B cell (primary cell): ENCODE measurements around the gene RPTOR. TPM values are rescaled to one million over a fixed set of nuclear protein-coding genes. Genes with fewer than 3 reads are reported as not detected.

Source experiments
- ATAC-seq: fragments of 200-7000 bp; cut with Tn5 transposase; one replicate; pipeline ENCODE4 v1.10.0; 2021; ENCODE audit warnings: low read depth, mild to moderate bottlenecking, moderate number of reproducible peaks, moderate library complexity
- CTCF ChIA-PET: fragments of 350-600 bp; sonication (Branson Sonifier 250); formaldehyde crosslinking; loops from one replicate; lab custom pipeline; 2021; ENCODE audit warnings: antibody characterized with exemption, inconsistent platforms; lab: Charles Lee
- POLR2A ChIA-PET: fragments of 350-600 bp; sonication (Branson Sonifier 250); formaldehyde crosslinking; loops from one replicate; lab custom pipeline; 2021; ENCODE audit warnings: antibody characterized with exemption; lab: Charles Lee
- DNase-seq: peaks from one replicate; pipeline ENCODE4 v3.0.0; 2013
- H2AFZ ChIP-seq: 2 replicates; pipeline ENCODE4 v1.6.1; 2012; ENCODE audit warnings: mild to moderate bottlenecking, low read depth, low read length; ENCODE audit not compliant: insufficient read depth, poor library complexity, severe bottlenecking
- H3K27ac ChIP-seq, 2 donors: 1 replicate in 1 of 2; 2 replicates in 1 of 2; pipeline ENCODE4 v1.5.1; 2012 to 2013; ENCODE audit warnings: low read length in 2 of 2, mild to moderate bottlenecking in 2 of 2, moderate library complexity in 1 of 2
- H3K27me3 ChIP-seq, 4 experiments: fragments of 200-600 bp in 1 of 4; sonication (generic) in 1 of 4; replicated peaks in 1 of 4; 1 replicate in 2 of 4; 2 replicates in 2 of 4; pipeline versions ENCODE4 v1.6.1 to v1.7.0; 2013 to 2016; ENCODE audit warnings: low read length in 3 of 4, mild to moderate bottlenecking in 2 of 4, mixed read lengths in 1 of 4, moderate library complexity in 1 of 4; ENCODE audit not compliant: insufficient read depth in 4 of 4, control insufficient read depth in 3 of 4; ENCODE audit errors: control extremely low read depth in 1 of 4
- H3K36me3 ChIP-seq, 2 experiments: replicated peaks in 1 of 2; 1 replicate in 1 of 2; 2 replicates in 1 of 2; pipeline versions ENCODE4 v1.6.1 to v1.7.1; 2013; ENCODE audit warnings: low read length in 1 of 2; ENCODE audit not compliant: insufficient read depth in 2 of 2, control insufficient read depth in 1 of 2; ENCODE audit errors: control extremely low read depth in 1 of 2, extremely low read depth in 1 of 2
- H3K4me1 ChIP-seq, 2 donors: fragments of 200-600 bp in 1 of 2; sonication (generic) in 1 of 2; 1 replicate in 1 of 2; 2 replicates in 1 of 2; pipeline versions ENCODE4 v1.5.1 to v1.6.1; 2013 to 2017; ENCODE audit warnings: low read length in 2 of 2; ENCODE audit not compliant: control insufficient read depth in 2 of 2, insufficient read depth in 2 of 2
- H3K4me2 ChIP-seq: replicated peaks from 2 replicates; pipeline ENCODE3; 2012; ENCODE audit warnings: mild to moderate bottlenecking, low read depth, low read length; ENCODE audit not compliant: poor library complexity, severe bottlenecking
- H3K4me3 ChIP-seq, 5 experiments: fragments of 200-600 bp in 1 of 5; sonication (generic) in 1 of 5; 1 replicate in 3 of 5; 2 replicates in 2 of 5; pipeline versions ENCODE4 v1.5.1 to v1.7.0; 2011 to 2016; ENCODE audit warnings: low read length in 4 of 5, mild to moderate bottlenecking in 4 of 5, low read depth in 2 of 5, control low read depth in 1 of 5, moderate library complexity in 1 of 5; ENCODE audit not compliant: insufficient read depth in 1 of 5; ENCODE audit errors: control extremely low read depth in 1 of 5, extremely low read depth in 1 of 5
- H3K79me2 ChIP-seq: fragments of 200-600 bp; sonication (generic); one replicate; pipeline ENCODE4 v1.6.0; 2016; ENCODE audit warnings: low read length; ENCODE audit not compliant: control insufficient read depth, insufficient read depth
- H3K9ac ChIP-seq: fragments of 200-600 bp; sonication (generic); 2 replicates; pipeline ENCODE4 v1.6.1; 2017; ENCODE audit warnings: mild to moderate bottlenecking, low read length, moderate library complexity
- H3K9me3 ChIP-seq, 3 donors: one replicate each; pipeline versions ENCODE4 v1.6.1 to v1.7.1; 2013; ENCODE audit warnings: low read length in 2 of 3; ENCODE audit not compliant: control insufficient read depth in 2 of 3, insufficient read depth in 1 of 3; ENCODE audit errors: control extremely low read depth in 1 of 3
- H4K20me1 ChIP-seq: 2 replicates; pipeline ENCODE4 v1.6.0; 2012; ENCODE audit warnings: mild to moderate bottlenecking, low read length; ENCODE audit not compliant: insufficient read depth, control insufficient read depth, poor library complexity, severe bottlenecking
- H3K27ac Mint-ChIP-seq: one replicate; pipeline ENCODE4 v1.8.0; 2021; ENCODE audit warnings: mixed read lengths
- H3K27me3 Mint-ChIP-seq: one replicate; pipeline ENCODE4 v1.8.0; 2021; ENCODE audit warnings: mixed read lengths
- H3K4me1 Mint-ChIP-seq: one replicate; pipeline ENCODE4 v1.8.0; 2021; ENCODE audit warnings: mixed read lengths
- H3K4me3 Mint-ChIP-seq: one replicate; pipeline ENCODE4 v1.8.0; 2021; ENCODE audit warnings: mixed read lengths
- H3K9me3 Mint-ChIP-seq: one replicate; pipeline ENCODE4 v1.8.0; 2022; ENCODE audit warnings: mixed read lengths; ENCODE audit not compliant: insufficient read depth
- EZH2 ChIP-seq: IDR thresholded peaks from 2 replicates; pipeline ENCODE4 v1.6.1; 2012; ENCODE audit warnings: borderline replicate concordance, low read depth, mild to moderate bottlenecking, moderate library complexity, low read length; ENCODE audit not compliant: insufficient read depth, poor library complexity, severe bottlenecking
- WGBS: methylation state at CpG from one replicate; pipeline ENCODE4 v1.1.5; 2013; ENCODE audit warnings: missing lambda C conversion rate; ENCODE audit not compliant: insufficient coverage; 5-methylcytosine and 5-hydroxymethylcytosine counted together
- intact Hi-C: fragments of 100-400 bp; cut with micrococcal nuclease; formaldehyde crosslinking; loops from one replicate; pipeline ENCODE4 v1.10.0; 2022
- polyA plus RNA-seq: library from polyadenylated mRNA; depleted of rRNA; stranded (reverse); fragments of >200 nt; gene quantifications from 2 replicates; pipeline ENCODE4 v1.2.3, GENCODE V29; 2012
- total RNA-seq, 2 donors: library from RNA; stranded (reverse); fragments of 120-200 nt in 1 of 2; gene quantifications; 1 replicate in 1 of 2; 2 replicates in 1 of 2; pipeline versions ENCODE4 v1.2.3 to v1.2.4, GENCODE V29; 2013 to 2022
- TF ChIP-seq, protein P1 (sequence below): fragments of 200-600 bp; IDR thresholded peaks from one replicate; pipeline ENCODE4 v1.8.0; 2022; ENCODE audit warnings: antibody characterized with exemption, mild to moderate bottlenecking

The RPTOR gene
- total and polyA plus RNA-seq, 2 donors (not counting 1 experiment from before 2014, with no cell fraction given), result 13.4 to 58.8 TPM

DNA sequence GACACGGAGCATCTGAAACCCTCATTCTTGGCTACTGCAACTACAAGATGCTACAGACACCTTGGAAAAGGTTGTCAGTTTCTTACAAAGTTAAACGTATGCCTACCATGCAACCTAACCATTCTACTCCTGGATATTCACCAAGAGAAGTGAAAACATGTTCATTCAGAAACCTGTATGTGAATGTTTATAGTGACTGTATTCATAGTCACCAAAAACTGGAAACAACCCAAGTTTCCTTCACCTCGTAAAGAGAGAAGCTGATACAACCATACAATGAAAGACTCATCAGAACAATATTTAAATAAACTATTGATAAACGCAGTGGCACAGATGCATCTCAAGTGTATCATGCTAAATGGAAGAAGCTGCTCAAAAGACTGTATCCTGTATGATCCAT, 391.6 kb downstream of the RPTOR start:
- Mint-ChIP-seq H3K9me3 (no peaks in the 10 kb centered on the region), H3K4me3 (no peak overlapping the region), H3K27ac (no peak overlapping the region), H3K4me1 (peaks cover 23% of the 10 kb centered on the region), H3K27me3 (no peaks in the 10 kb centered on the region)
- no peak overlapping the region for H3K4me2 ChIP-seq
- no peak overlapping the region for H2AFZ ChIP-seq
- no peaks in the 10 kb centered on the region for H4K20me1 ChIP-seq
- no peak overlapping the region for H3K4me3 ChIP-seq
- H3K9me3 ChIP-seq, result no peaks in the 10 kb centered on the region
- H3K9ac ChIP-seq, result no peak overlapping the region
- ChIA-PET CTCF (interaction anchor here (1.0 kb wide), 1 partner anchor 25 kb away, joined by 3 read pairs; no protein-coding TSS in a partner anchor), POLR2A (no interaction called here)
- intact Hi-C loops, result no loop called here
- H3K79me2 ChIP-seq, result no peaks in the 10 kb centered on the region
- peaks cover 0 to 5% of the 10 kb centered on the region in 2 experiments for H3K36me3 ChIP-seq
- peaks cover 34 to 45% of the 10 kb centered on the region in 2 donors for H3K4me1 ChIP-seq
- no peak for ATAC-seq
- WGBS, result 100% methylated on average over 1 of the region's 4 CpGs
- no peak overlapping the region for H3K27ac ChIP-seq
- no peak for TF ChIP-seq EZH2
- TF ChIP-seq, protein P1, sequence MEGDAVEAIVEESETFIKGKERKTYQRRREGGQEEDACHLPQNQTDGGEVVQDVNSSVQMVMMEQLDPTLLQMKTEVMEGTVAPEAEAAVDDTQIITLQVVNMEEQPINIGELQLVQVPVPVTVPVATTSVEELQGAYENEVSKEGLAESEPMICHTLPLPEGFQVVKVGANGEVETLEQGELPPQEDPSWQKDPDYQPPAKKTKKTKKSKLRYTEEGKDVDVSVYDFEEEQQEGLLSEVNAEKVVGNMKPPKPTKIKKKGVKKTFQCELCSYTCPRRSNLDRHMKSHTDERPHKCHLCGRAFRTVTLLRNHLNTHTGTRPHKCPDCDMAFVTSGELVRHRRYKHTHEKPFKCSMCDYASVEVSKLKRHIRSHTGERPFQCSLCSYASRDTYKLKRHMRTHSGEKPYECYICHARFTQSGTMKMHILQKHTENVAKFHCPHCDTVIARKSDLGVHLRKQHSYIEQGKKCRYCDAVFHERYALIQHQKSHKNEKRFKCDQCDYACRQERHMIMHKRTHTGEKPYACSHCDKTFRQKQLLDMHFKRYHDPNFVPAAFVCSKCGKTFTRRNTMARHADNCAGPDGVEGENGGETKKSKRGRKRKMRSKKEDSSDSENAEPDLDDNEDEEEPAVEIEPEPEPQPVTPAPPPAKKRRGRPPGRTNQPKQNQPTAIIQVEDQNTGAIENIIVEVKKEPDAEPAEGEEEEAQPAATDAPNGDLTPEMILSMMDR, result no peak
- H3K27me3 ChIP-seq, result no peaks in the 10 kb centered on the region
- no peak for DNase-seq

DNA sequence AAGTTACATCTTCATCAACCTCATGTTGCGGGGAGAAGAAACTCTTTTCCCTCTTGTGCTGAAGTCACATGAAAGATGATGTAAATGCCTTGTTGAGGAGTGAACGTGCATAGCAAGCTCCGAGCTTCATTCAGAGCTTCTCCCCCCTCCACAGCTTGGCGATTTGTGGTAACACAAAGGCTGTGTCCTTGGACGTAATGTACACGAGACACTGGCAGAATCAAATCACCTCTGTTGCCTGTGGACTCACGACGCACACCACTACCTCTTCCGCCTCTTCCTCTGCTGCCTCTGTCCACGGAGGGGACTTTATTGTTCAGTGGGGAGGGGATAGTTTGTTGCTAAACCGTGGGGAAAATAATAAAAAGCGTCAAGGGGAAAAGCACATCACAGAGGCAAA, 392.1 kb downstream of the RPTOR start:
- Mint-ChIP-seq H3K4me3 (no peak overlapping the region), H3K27ac (no peak overlapping the region), H3K9me3 (no peaks in the 10 kb centered on the region), H3K4me1 (peaks cover 23% of the 10 kb centered on the region), H3K27me3 (no peaks in the 10 kb centered on the region)
- Histone ChIP-seq H3K9me3 (no peaks in the 10 kb centered on the region), H3K4me3 (no peak overlapping the region), H3K27me3 (no peaks in the 10 kb centered on the region), H3K36me3 (peaks cover 0 to under 1% of the 10 kb centered on the region in 2 experiments), H3K79me2 (no peaks in the 10 kb centered on the region), H3K4me2 (no peak overlapping the region), H3K9ac (no peak overlapping the region), H4K20me1 (no peaks in the 10 kb centered on the region), H2AFZ (no peak overlapping the region), H3K4me1 (peaks cover 38 to 49% of the 10 kb centered on the region in 2 donors), H3K27ac (no peak overlapping the region)
- intact Hi-C loops, result no loop called here
- ChIA-PET CTCF (interaction anchor here (1.0 to 1.3 kb wide), 2 partner anchors 20 to 25 kb away, joined by 3 read pairs; no protein-coding TSS in a partner anchor), POLR2A (no interaction called here)
- DNase-seq, result no peak
- 100% methylated on average over 3 of the region's 12 CpGs for WGBS
- no peak for ATAC-seq
- TF ChIP-seq EZH2, result no peak
- TF ChIP-seq, protein P1, result no peak
